ENCODE measurements around the gene LDLRAD3.
"Not testable (repeated sequence)": the region's sequence is repeated elsewhere in the genome, so short reads cannot be mapped to it uniquely, and the experiment has no call there.

- TF ChIP-seq BHLHE40 (IDR thresholded peaks at IDR 0.05; ENCODE audit: borderline replicate concordance); SUZ12 (IDR thresholded peaks at IDR 0.05); LEF1 (IDR thresholded peaks at IDR 0.05; ENCODE audit: borderline replicate concordance); PKNOX1 (IDR thresholded peaks at IDR 0.05); FOXM1 (IDR thresholded peaks at IDR 0.05; ENCODE audit: borderline replicate concordance); ZNF384 (IDR thresholded peaks at IDR 0.05); TARDBP (IDR thresholded peaks at IDR 0.05); FOXK2 (IDR thresholded peaks at IDR 0.05); SP1 (IDR thresholded peaks at IDR 0.05); CTBP1 (IDR thresholded peaks at IDR 0.05; ENCODE audit: borderline replicate concordance); ELF4 (IDR thresholded peaks at IDR 0.05); L3MBTL2 (conservative IDR thresholded peaks at IDR 0.05); FOXA1 (IDR thresholded peaks at IDR 0.05): not testable (repeated sequence)
Observed at GRCh38 chr11:35912436-35912835, 31.4 kb upstream of the LDLRAD3 start.

Data from HEK293T (cell line).